SK-N-SH treated with all-trans-retinoic acid at 6 μM for 48 hours (cell line): ENCODE data around the gene ACTN4.

Experiments used
- ATAC-seq: fragments of 200-7000 bp; cut with Tn5 transposase; 3 replicates; pipeline ENCODE4 v1.9.1; 2020; ENCODE audit warnings: mild to moderate bottlenecking, moderate library complexity
- BACH2 ChIP-seq: fragments of 250-450 bp; sonication (Bioruptor Pico); IDR thresholded peaks from 2 replicates; pipeline ENCODE4 v1.9.0; 2021; ENCODE audit warnings: mild to moderate bottlenecking, borderline replicate concordance
- CREB5 ChIP-seq: fragments of 250-450 bp; sonication (Bioruptor Pico); IDR thresholded peaks from 2 replicates; pipeline ENCODE4 v1.5.1; 2020; ENCODE audit warnings: low read depth, mild to moderate bottlenecking, moderate library complexity
- CSDC2 ChIP-seq: fragments of 250-450 bp; sonication (Bioruptor Pico); IDR thresholded peaks from 2 replicates; pipeline ENCODE4 v1.5.0; 2020; ENCODE audit warnings: mild to moderate bottlenecking, moderate library complexity
- CSRNP3 ChIP-seq: fragments of 250-450 bp; sonication (Bioruptor Pico); IDR thresholded peaks from 2 replicates; pipeline ENCODE4 v1.5.1; 2021; ENCODE audit warnings: mild to moderate bottlenecking, moderate library complexity
- GLIS3 ChIP-seq: fragments of 250-450 bp; sonication (Bioruptor Pico); IDR thresholded peaks from 2 replicates; pipeline ENCODE4 v1.5.0; 2020; ENCODE audit warnings: mild to moderate bottlenecking, moderate library complexity
- ISL1 ChIP-seq: fragments of 250-450 bp; sonication (Bioruptor Pico); IDR thresholded peaks from 2 replicates; pipeline ENCODE4 v2.1.2; 2022; ENCODE audit warnings: mild to moderate bottlenecking, moderate library complexity
- OSR1 ChIP-seq: fragments of 250-450 bp; sonication (Bioruptor Pico); IDR thresholded peaks from 2 replicates; pipeline ENCODE4 v1.8.0; 2022; ENCODE audit warnings: moderate library complexity, mild to moderate bottlenecking, inconsistent platforms
- PATZ1 ChIP-seq: fragments of 250-450 bp; sonication (Bioruptor Pico); IDR thresholded peaks from 2 replicates; pipeline ENCODE4 v1.8.0; 2020; ENCODE audit warnings: mild to moderate bottlenecking, moderate library complexity, borderline replicate concordance
- POU6F1 ChIP-seq: fragments of 250-450 bp; sonication (Bioruptor Pico); IDR thresholded peaks from 2 replicates; pipeline ENCODE4 v1.8.0; 2021; ENCODE audit warnings: low read depth, mild to moderate bottlenecking, moderate library complexity, borderline replicate concordance
- PPARA ChIP-seq: fragments of 250-450 bp; sonication (Bioruptor Pico); IDR thresholded peaks from 2 replicates; pipeline ENCODE4 v1.5.0; 2020; ENCODE audit warnings: mild to moderate bottlenecking, borderline replicate concordance
- RARB ChIP-seq: fragments of 250-450 bp; sonication (Bioruptor Pico); IDR thresholded peaks from 2 replicates; pipeline ENCODE4 v1.8.0; 2021; ENCODE audit warnings: mild to moderate bottlenecking, moderate library complexity
- TCF4 ChIP-seq: fragments of 250-450 bp; sonication (Bioruptor Pico); IDR thresholded peaks from 2 replicates; pipeline ENCODE4 v1.8.0; 2021; ENCODE audit warnings: mild to moderate bottlenecking, moderate library complexity, borderline replicate concordance
- TOX ChIP-seq: fragments of 250-450 bp; sonication (Bioruptor Pico); IDR thresholded peaks from 2 replicates; pipeline ENCODE4 v1.8.0; 2021; ENCODE audit warnings: mild to moderate bottlenecking, moderate library complexity, borderline replicate concordance
- ZFP3 ChIP-seq: fragments of 250-450 bp; sonication (Bioruptor Pico); IDR thresholded peaks from 2 replicates; pipeline ENCODE4 v1.5.0; 2020; ENCODE audit warnings: mild to moderate bottlenecking, moderate library complexity
- ZFP30 ChIP-seq: fragments of 450-650 bp; formaldehyde crosslinking; IDR thresholded peaks from 2 replicates; pipeline ENCODE4 v1.5.0; 2022; ENCODE audit warnings: mild to moderate bottlenecking, moderate library complexity
- ZNF565 ChIP-seq: fragments of 450-650 bp; formaldehyde crosslinking; conservative IDR thresholded peaks from 2 replicates; pipeline ENCODE4 v1.5.0; 2020; ENCODE audit warnings: low read depth, mild to moderate bottlenecking, moderate library complexity
- ZNF70 ChIP-seq: fragments of 450-650 bp; formaldehyde crosslinking; IDR thresholded peaks from 2 replicates; pipeline ENCODE4 v1.5.0; 2020; ENCODE audit warnings: mild to moderate bottlenecking, moderate library complexity
- ZNF8 ChIP-seq: fragments of 450-650 bp; formaldehyde crosslinking; IDR thresholded peaks from 2 replicates; pipeline ENCODE4 v1.5.0; 2020; ENCODE audit warnings: mild to moderate bottlenecking, moderate library complexity

The ACTN4 gene

GRCh38 chr19:38676878-38677646, 29.6 kb downstream of the ACTN4 start:
- ATAC-seq, result no peak
- TF ChIP-seq CREB5 (CRISPR knock-in tag) (no peak), ZNF8 (CRISPR knock-in tag) (no peak), ZFP30 (CRISPR knock-in tag) (no peak), POU6F1 (CRISPR knock-in tag) (no peak), BACH2 (CRISPR knock-in tag) (no peak), PPARA (CRISPR knock-in tag) (no peak), PATZ1 (CRISPR knock-in tag) (no peak)

GRCh38 chr19:38678217-38678890, 30.9 kb downstream of the ACTN4 start:
- no peak for TF ChIP-seq BACH2 (CRISPR knock-in tag)
- no peak for TF ChIP-seq PATZ1 (CRISPR knock-in tag)
- TF ChIP-seq CSRNP3, result no peak
- TF ChIP-seq ISL1 (CRISPR knock-in tag), result no peak
- no peak for TF ChIP-seq OSR1 (CRISPR knock-in tag)
- no peak for TF ChIP-seq ZNF70 (CRISPR knock-in tag)
- no peak for TF ChIP-seq TOX (CRISPR knock-in tag)
- no peak for TF ChIP-seq GLIS3

GRCh38 chr19:38678891-38679494, 31.5 kb downstream of the ACTN4 start:
- no peak for ATAC-seq

More at GRCh38 chr19:38678217-38678890, 30.9 kb downstream of the ACTN4 start:
- no peak for ATAC-seq

More at GRCh38 chr19:38678891-38679494, 31.5 kb downstream of the ACTN4 start:
- TF ChIP-seq OSR1 (CRISPR knock-in tag), result no peak
- TF ChIP-seq BACH2 (CRISPR knock-in tag), result no peak
- no peak for TF ChIP-seq CSDC2 (CRISPR knock-in tag)
- no peak for TF ChIP-seq ZNF8 (CRISPR knock-in tag)
- no peak for TF ChIP-seq PATZ1 (CRISPR knock-in tag)
- TF ChIP-seq ZNF565 (CRISPR knock-in tag), result no peak
- no peak for TF ChIP-seq ZFP3 (CRISPR knock-in tag)
- TF ChIP-seq GLIS3, result no peak
- no peak for TF ChIP-seq TCF4 (CRISPR knock-in tag)
- no peak for TF ChIP-seq RARB (CRISPR knock-in tag)
- no peak for TF ChIP-seq TOX (CRISPR knock-in tag)
